Hepatocyte (in vitro differentiated cells): ENCODE data around the gene NEK10. TPM values are rescaled to one million over a fixed set of nuclear protein-coding genes. Genes with fewer than 3 reads are reported as not detected.
"Not testable (repeated sequence)": the region's sequence is repeated elsewhere in the genome, so short reads cannot be mapped to it uniquely, and the experiment has no call there.

Experiments
- DNase-seq: peaks from one replicate; pipeline ENCODE4 v3.0.0-alpha.2; 2016; ENCODE audit warnings: low spot score
- H2AFZ ChIP-seq: fragments of 200-600 bp; sonication (generic); 2 replicates; pipeline ENCODE4 v1.6.0; 2016; ENCODE audit warnings: antibody characterized with exemption, mild to moderate bottlenecking
- H3K27ac ChIP-seq: fragments of 200-600 bp; sonication (generic); 2 replicates; pipeline ENCODE4 v1.5.1; 2016; ENCODE audit warnings: mild to moderate bottlenecking
- H3K27me3 ChIP-seq: fragments of 200-600 bp; sonication (generic); 2 replicates; pipeline ENCODE4 v1.6.1; 2016
- H3K36me3 ChIP-seq: fragments of 200-600 bp; sonication (generic); replicated peaks from 2 replicates; pipeline ENCODE4 v1.5.1; 2016; ENCODE audit warnings: low read depth; ENCODE audit not compliant: insufficient read depth
- H3K4me1 ChIP-seq: fragments of 200-600 bp; sonication (generic); 2 replicates; pipeline ENCODE4 v1.5.1; 2016; ENCODE audit warnings: mild to moderate bottlenecking, moderate library complexity; ENCODE audit not compliant: insufficient read depth
- H3K4me2 ChIP-seq: fragments of 200-600 bp; sonication (generic); 2 replicates; pipeline ENCODE4 v1.6.0; 2016
- H3K4me3 ChIP-seq: fragments of 200-600 bp; sonication (generic); 2 replicates; pipeline ENCODE4 v1.5.1; 2016; ENCODE audit warnings: mild to moderate bottlenecking
- H3K79me2 ChIP-seq: fragments of 200-600 bp; sonication (generic); 2 replicates; pipeline ENCODE4 v1.6.0; 2017; ENCODE audit warnings: mild to moderate bottlenecking
- H3K9me2 ChIP-seq: fragments of 200-600 bp; sonication (generic); replicated peaks from 2 replicates; pipeline ENCODE4 v1.6.0; 2017; ENCODE audit warnings: mild to moderate bottlenecking; ENCODE audit not compliant: insufficient read depth
- H3K9me3 ChIP-seq: fragments of 200-600 bp; sonication (generic); 2 replicates; pipeline ENCODE4 v1.5.1; 2016; ENCODE audit warnings: low read depth, mild to moderate bottlenecking
- H4K20me1 ChIP-seq: fragments of 200-600 bp; sonication (generic); 2 replicates; pipeline ENCODE4 v1.6.0; 2016; ENCODE audit warnings: mild to moderate bottlenecking; ENCODE audit not compliant: insufficient read depth, poor library complexity, severe bottlenecking
- CTCF ChIP-seq: fragments of 200-600 bp; sonication (generic); IDR thresholded peaks from 2 replicates; pipeline ENCODE4 v1.5.1; 2016; ENCODE audit warnings: antibody characterized with exemption, mild to moderate bottlenecking; ENCODE audit not compliant: poor library complexity
- EZH2 ChIP-seq: fragments of 200-600 bp; sonication (generic); IDR thresholded peaks from 2 replicates; pipeline ENCODE4 v1.6.1; 2016; ENCODE audit warnings: antibody characterized with exemption, mild to moderate bottlenecking, borderline replicate concordance
- EZH2phosphoT487 ChIP-seq: fragments of 200-600 bp; sonication (generic); IDR thresholded peaks from one replicate; pipeline ENCODE4 v1.6.1; 2018; ENCODE audit warnings: antibody characterized with exemption, mild to moderate bottlenecking, low read depth, moderate library complexity; ENCODE audit not compliant: unreplicated experiment, severe bottlenecking
- WGBS: methylation state at CpG from one replicate; pipeline ENCODE4 v1.1.6; 2016; ENCODE audit warnings: low lambda C conversion rate; ENCODE audit errors: missing lambda C conversion rate; 5-methylcytosine and 5-hydroxymethylcytosine counted together
- polyA plus RNA-seq: library from polyadenylated mRNA; unstranded; fragments of >200 nt; fragmentation: Nextera tagmentation; extraction: Ambion mirVana; gene quantifications from 2 replicates; pipeline ENCODE4 v1.2.1, GENCODE V29; 2016
- total RNA-seq: library from RNA; depleted of rRNA; stranded (reverse); fragments of >200 nt; gene quantifications from 2 replicates; pipeline ENCODE4 v1.2.3, GENCODE V29; 2014

The NEK10 gene
- total and polyA plus RNA-seq, 2 experiments from 2014 or later, result 0.13 to 2.0 TPM

- Histone ChIP-seq H2AFZ (no peak overlapping the region), H3K4me2 (no peak overlapping the region), H3K9me2 (no peaks in the 10 kb centered on the region), H3K4me3 (no peak overlapping the region), H3K27ac (no peak overlapping the region), H3K27me3 (peaks cover 3% of the 10 kb centered on the region), H3K79me2 (no peaks in the 10 kb centered on the region), H3K9me3 (no peaks in the 10 kb centered on the region), H3K4me1 (no peaks in the 10 kb centered on the region), H4K20me1 (no peaks in the 10 kb centered on the region), H3K36me3 (no peaks in the 10 kb centered on the region)
- no peak for DNase-seq
- no peak for TF ChIP-seq CTCF
- TF ChIP-seq EZH2, result no peak
- TF ChIP-seq EZH2phosphoT487, result no peak
- 67% methylated on average over 1 of the region's 1 CpG for WGBS
These were observed 66.3 kb downstream of the NEK10 start for GRCh38 chr3:27302891-27303290.

- H3K9me3 ChIP-seq, H3K4me1 ChIP-seq, H3K27me3 ChIP-seq, H3K79me2 ChIP-seq, H3K36me3 ChIP-seq, H3K4me2 ChIP-seq, DNase-seq, H3K4me3 ChIP-seq, H3K9me2 ChIP-seq, H2AFZ ChIP-seq, H4K20me1 ChIP-seq, H3K27ac ChIP-seq: not testable (repeated sequence)
- 93% methylated on average over 2 of the region's 2 CpGs for WGBS
These were observed 70.2 kb downstream of the NEK10 start for GRCh38 chr3:27298981-27299380.

GRCh38 chr3:27293939-27294338 lies 75.2 kb downstream of the NEK10 start:
- H4K20me1 ChIP-seq, result no peaks in the 10 kb centered on the region
- H3K9me2 ChIP-seq, result no peaks in the 10 kb centered on the region
- H3K36me3 ChIP-seq, result no peaks in the 10 kb centered on the region
- no peak overlapping the region for H3K27ac ChIP-seq
- no peaks in the 10 kb centered on the region for H3K27me3 ChIP-seq
- no peak for DNase-seq
- no peaks in the 10 kb centered on the region for H3K4me1 ChIP-seq
- H3K9me3 ChIP-seq, result no peaks in the 10 kb centered on the region
- H3K4me3 ChIP-seq, result no peak overlapping the region
- H3K4me2 ChIP-seq, result no peak overlapping the region
- TF ChIP-seq EZH2phosphoT487 (no peak), CTCF (no peak), EZH2 (no peak)
- H2AFZ ChIP-seq, result no peak overlapping the region
- no peaks in the 10 kb centered on the region for H3K79me2 ChIP-seq
- 46% methylated on average over 3 of the region's 3 CpGs for WGBS

GRCh38 chr3:27290760-27291159 lies 78.4 kb downstream of the NEK10 start:
- Histone ChIP-seq H3K4me1 (no peaks in the 10 kb centered on the region), H2AFZ (no peak overlapping the region), H3K9me2 (no peaks in the 10 kb centered on the region), H3K9me3 (no peaks in the 10 kb centered on the region), H3K79me2 (no peaks in the 10 kb centered on the region), H4K20me1 (no peaks in the 10 kb centered on the region), H3K27ac (no peak overlapping the region), H3K27me3 (no peaks in the 10 kb centered on the region), H3K4me2 (no peak overlapping the region), H3K4me3 (no peak overlapping the region), H3K36me3 (no peaks in the 10 kb centered on the region)
- no peak for DNase-seq
- TF ChIP-seq CTCF (no peak), EZH2phosphoT487 (no peak), EZH2 (no peak)
